Measurements from ENCODE around the gene TOMM40. TPM values are rescaled to one million over a fixed set of nuclear protein-coding genes. Genes with fewer than 3 reads are reported as not detected.
A peak's percentile ranks its signal among the peaks of the same experiment; 100 is the strongest.

The TOMM40 gene
- total and polyA plus RNA-seq, 2 of the 13 experiments (the other 11 are each of a cell fraction or from before 2014, with no cell fraction given): 72.0 to 110 TPM

GRCh38 chr19:44905437-44906160 lies 14.5 kb downstream of the TOMM40 start, which contains the start of gene APOE (continued):
- TF ChIP-seq TOE1 (CRISPR knock-in tag; IDR thresholded peaks at IDR 0.05): no peak; the same call in 1 of the 2 replicates
- no peak for TF ChIP-seq SRSF9 (IDR thresholded peaks at IDR 0.05; ENCODE audit: borderline replicate concordance, insufficient read depth, low read depth, low read length, poor library complexity, severe bottlenecking)
- no peak for TF ChIP-seq ZFP90 (CRISPR knock-in tag; IDR thresholded peaks at IDR 0.05; ENCODE audit: borderline replicate concordance)
- TF ChIP-seq CENPBD1 (CRISPR knock-in tag; IDR thresholded peaks at IDR 0.05; ENCODE audit: borderline replicate concordance, low read depth): no peak
- no peak for TF ChIP-seq ZNF256 (CRISPR knock-in tag; conservative IDR thresholded peaks at IDR 0.05)
- TF ChIP-seq RORA (CRISPR knock-in tag; IDR thresholded peaks at IDR 0.05): no peak
- TF ChIP-seq ZBTB2 (CRISPR knock-in tag; IDR thresholded peaks at IDR 0.05; ENCODE audit: low read depth): no peak
- TF ChIP-seq LRRFIP1 (CRISPR knock-in tag; conservative IDR thresholded peaks at IDR 0.05): no peak
- TF ChIP-seq CBX2 (IDR thresholded peaks at IDR 0.05; ENCODE audit: low read depth, low read length): no peak
- TF ChIP-seq CBX2 (CRISPR knock-in tag; IDR thresholded peaks at IDR 0.05; ENCODE audit: low read depth): no peak
- 0 out of 2 replicates have a peak, but pooled peaks have one; percentile 48 for TF ChIP-seq WIZ (CRISPR knock-in tag; IDR thresholded peaks at IDR 0.05)
- peak; percentile 27; the same call in 1 of the 2 replicates for TF ChIP-seq KDM5A (IDR thresholded peaks at IDR 0.05; ENCODE audit: borderline replicate concordance, low read length)
- TF ChIP-seq TBP (CRISPR knock-in tag; IDR thresholded peaks at IDR 0.05): no peak
- no peak for TF ChIP-seq FOXO1 (CRISPR knock-in tag; IDR thresholded peaks at IDR 0.05)
- TF ChIP-seq FOXC1 (CRISPR knock-in tag; IDR thresholded peaks at IDR 0.05; ENCODE audit: borderline replicate concordance): no peak
- TF ChIP-seq ZNF451 (CRISPR knock-in tag; IDR thresholded peaks at IDR 0.05): no peak
- no peak for TF ChIP-seq HOMEZ (CRISPR knock-in tag; IDR thresholded peaks at IDR 0.05; ENCODE audit: low read depth)
- TF ChIP-seq ZSCAN25 (CRISPR knock-in tag; IDR thresholded peaks at IDR 0.05): no peak; the same call in none of the 2 replicates
- no peak; the same call in 1 of the 2 replicates for TF ChIP-seq ZNF331 (CRISPR knock-in tag; IDR thresholded peaks at IDR 0.05)
- peak; percentile 45; the same call in 1 of the 2 replicates for TF ChIP-seq GFI1 (CRISPR knock-in tag; IDR thresholded peaks at IDR 0.05; ENCODE audit: borderline replicate concordance)
- TF ChIP-seq HBP1 (CRISPR knock-in tag; IDR thresholded peaks at IDR 0.05; ENCODE audit: low read depth): no peak; the same call in 1 of the 2 replicates
- no peak for TF ChIP-seq FOXA3 (CRISPR knock-in tag; IDR thresholded peaks at IDR 0.05)
- no peak for TF ChIP-seq ZNF138 (CRISPR knock-in tag; IDR thresholded peaks at IDR 0.05; ENCODE audit: low read depth)

Data from HepG2 (cell line).